Stimulated activated CD4-positive, alpha-beta T cell treated with anti-CD3 and anti-CD28 coated beads, Interleukin-4, amount 100 ng/mL, for 1 hour (primary cell): ENCODE measurements around the gene BET1L.
"Not testable (repeated sequence)": the region's sequence is repeated elsewhere in the genome, so short reads cannot be mapped to it uniquely, and the experiment has no call there.

Source experiments
- DNase-seq: peaks from one replicate; pipeline ENCODE4 v3.0.0-alpha.2; 2020

Gene BET1L

DNA sequence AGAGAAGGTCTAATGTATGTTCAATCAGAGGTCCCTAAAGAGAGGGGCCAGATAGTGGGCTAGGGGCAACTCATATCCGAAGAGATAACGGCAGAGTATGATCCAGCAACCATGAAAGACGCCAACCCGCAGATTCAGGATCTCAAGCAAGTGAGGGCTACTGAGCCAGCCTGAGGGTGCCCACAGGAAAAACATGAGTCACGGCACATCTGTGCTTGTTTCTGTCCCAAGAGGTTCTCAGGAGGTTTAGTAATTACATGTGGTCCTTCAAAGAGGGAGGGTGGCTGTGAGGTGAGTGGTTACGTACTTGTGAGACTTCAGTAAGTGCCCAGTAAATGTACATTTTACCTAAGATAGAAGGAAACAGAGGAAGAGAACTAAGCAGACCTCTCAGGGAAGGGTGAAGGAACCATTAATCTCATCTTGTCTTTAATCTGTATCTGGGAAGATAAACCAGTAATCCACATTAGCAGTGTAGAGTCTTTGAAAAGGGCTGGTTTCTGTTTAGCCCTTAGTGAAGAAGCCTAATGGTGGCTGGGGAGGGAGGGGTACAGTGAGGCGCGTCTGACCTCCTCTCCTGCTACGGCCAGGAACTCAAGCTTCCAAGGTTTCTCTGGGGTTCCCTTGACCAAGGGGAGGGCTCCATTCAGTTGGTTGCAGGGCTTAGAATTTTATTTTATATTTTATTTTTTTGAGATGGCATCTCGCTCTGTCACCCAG is 18.7 kb upstream of the BET1L start:
- no peak for DNase-seq

DNA sequence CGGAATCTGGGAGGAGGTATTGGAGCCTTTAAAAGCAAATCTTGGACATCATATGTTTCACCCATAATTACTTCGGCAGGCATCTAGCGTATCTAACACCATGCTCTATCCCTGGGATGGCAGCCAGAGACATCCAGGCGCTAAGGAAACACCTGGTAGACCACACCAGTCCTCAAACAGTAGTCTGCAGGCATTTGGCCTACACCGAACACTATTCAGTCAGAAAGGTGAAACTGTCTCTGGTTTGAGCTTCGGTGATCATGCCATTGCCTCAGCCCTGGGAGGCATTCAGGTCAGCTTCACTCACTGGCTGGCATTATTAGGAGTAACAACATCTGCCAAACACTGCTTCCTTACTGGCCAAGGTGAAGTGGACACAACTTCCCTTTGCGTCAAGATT is 17.2 kb upstream of the BET1L start:
- DNase-seq = no peak

DNA sequence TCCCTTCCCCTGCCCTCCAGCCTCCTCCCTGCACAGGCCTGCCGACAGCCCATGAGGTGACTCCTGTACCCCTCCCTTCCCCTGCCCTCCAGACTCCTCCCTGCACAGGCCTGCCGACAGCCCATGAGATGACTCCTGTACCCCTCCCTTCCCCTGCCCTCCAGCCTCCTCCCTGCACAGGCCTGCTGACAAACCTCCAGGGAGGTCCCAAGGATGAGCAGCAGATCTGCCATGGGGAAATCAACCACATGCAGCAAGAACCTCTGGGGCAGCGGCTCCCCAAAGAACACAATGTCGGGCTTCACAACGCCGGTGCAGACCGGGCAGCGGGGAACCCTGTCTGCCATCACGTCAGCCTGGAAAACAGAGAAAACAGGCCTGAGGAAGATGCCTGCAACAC is 16.7 kb upstream of the BET1L start:
- no peak for DNase-seq

DNA sequence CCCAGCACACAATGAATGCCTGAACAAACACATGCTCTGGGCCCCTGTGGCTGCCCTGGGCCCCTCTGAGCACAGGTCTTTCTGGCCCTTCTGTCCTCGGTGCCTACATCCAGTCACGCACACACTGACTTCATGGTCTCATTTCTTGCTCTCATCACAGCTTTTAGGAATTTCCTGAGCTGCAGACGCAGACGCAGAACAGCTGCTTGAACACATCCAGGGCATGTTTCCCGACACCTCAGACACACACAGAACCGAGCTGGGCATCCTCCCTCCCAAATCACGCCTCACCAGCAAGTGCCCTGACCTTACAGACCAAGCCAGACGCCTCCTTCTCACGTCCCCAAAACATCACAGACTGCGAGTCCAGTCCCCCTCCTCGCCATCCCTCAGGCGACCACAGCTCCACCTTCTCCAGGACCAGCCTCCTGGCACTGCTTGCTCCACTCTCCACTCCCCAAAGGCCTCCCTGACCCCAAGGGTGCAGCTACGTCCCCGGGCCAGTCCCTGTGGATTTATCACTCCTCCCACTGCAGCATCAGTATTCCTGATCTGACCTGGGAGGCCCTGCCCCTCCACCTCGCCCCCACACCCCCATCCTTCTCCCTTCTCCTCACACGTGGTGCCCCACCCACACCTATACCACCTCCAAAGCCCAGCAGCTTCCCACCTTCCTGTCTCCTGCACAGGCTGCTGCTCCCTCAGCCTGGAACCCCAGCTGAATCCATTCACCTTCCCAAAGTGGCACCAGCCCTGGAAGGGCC is 16.0 kb upstream of the BET1L start:
- no peak for DNase-seq

DNA sequence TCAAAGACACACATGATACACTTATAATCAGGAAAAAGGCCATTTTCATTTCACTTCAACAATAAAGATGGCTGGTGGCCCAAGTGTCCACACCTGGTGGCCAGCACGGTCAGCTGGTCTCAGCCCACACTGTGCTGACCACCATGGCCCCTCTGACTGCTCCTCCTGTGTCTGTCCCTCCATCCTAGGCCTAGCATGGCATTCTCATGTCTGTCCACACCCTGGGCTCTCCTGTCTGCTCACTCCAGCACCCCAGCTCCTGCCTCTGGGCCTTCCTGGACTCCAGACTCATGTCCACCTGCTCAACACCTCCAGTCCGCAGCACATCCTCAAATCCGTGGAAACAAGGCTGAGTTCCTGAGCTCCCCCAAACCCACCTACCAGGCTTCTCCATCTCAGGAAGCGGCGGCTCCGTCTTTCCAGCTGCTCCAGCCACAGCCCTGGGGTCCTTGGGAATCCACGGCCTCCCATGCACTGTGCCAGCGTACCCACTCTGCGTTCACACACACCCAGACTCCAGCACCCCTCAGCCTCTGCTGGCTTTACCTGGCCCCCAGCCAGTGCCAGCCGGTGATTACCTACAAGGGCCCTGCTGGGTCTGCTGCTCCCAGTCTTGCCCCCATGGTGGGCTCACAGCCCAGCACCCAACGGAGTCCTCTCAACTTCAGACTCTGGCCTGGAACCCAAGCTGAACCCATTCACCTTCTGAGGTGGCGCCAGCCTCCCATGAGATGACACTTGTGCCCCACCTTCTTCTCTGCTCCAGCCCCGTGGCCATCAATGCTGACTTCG is 15.0 kb upstream of the BET1L start:
- no peak for DNase-seq

DNA sequence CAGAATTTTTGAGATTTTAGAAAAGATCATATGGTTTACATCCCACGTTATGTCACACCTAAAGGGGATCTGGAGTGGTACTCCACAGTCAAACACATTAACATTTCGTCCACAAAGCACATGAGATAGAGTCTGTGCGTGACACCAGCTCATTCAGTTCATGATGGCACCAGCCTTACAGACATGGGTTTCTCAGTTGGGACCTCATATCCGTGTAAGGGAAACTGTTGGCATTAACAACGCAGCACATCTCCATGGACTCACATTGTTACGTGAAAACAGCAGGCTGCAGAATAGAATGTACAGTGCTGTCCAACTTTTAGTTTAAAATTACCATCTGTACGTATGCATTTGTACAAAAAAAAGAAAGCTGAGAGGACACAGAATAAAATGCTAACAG is 14.3 kb upstream of the BET1L start:
- DNase-seq = no peak

DNA sequence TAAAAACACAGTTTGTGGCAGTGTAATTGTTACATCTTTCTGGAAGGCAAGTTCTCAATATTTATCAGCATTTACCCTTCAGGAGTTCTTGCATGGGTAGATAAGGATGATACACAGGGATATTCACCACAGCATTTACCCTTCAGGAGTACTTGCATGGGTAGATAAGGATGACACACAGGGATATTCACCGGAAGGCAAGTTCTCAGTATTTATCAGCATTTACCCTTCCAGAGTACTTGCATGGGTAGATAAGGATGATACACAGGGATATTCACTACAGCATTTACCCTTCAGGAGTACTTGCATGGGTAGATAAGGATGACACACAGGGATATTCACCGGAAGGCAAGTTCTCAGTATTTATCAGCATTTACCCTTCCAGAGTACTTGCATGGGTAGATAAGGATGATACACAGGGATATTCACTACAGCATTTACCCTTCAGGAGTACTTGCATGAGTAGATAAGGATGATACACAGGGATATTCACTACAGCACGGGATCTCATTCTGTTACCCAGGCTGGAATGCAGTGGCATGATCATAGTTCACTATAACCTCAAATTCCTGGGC is 13.5 kb upstream of the BET1L start:
- DNase-seq = not testable (repeated sequence)

DNA sequence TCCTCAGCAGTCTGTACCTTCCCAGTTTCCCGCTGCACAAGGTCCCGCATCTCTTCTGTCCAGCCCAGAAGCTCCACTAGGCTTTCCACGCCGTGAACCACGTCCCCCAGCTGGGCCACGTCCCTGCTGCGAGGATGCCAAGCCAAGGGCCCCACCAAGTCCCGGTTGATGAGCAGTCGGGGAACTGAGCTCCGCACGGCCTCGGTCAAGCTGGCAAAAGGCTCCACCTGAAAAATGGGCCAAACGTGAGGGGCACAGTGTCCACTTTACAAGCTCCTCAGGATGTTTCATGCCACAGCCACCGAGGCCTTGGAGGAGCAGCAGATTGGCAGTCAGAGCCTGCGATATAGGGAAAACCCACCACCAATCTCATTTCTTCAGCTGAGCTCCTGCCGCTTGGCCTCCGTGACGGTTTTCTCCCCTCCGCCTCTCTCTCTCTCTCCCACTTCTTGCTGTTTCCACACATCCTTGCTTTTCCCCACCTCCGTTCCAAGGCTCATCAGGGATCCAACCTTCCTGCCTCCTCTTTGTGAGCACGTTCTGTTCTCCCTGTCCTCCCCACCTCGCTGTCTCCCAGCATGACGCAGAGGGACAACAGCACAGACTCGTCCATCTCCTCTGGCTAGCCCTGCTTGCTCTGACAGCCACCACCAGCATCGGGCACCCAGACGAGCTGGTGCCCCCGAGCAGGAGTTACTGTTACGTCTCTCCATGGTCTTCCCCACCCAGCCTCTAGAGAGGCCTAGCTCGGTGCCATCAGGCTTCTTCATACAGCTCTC is 11.8 kb upstream of the BET1L start:
- no peak for DNase-seq

DNA sequence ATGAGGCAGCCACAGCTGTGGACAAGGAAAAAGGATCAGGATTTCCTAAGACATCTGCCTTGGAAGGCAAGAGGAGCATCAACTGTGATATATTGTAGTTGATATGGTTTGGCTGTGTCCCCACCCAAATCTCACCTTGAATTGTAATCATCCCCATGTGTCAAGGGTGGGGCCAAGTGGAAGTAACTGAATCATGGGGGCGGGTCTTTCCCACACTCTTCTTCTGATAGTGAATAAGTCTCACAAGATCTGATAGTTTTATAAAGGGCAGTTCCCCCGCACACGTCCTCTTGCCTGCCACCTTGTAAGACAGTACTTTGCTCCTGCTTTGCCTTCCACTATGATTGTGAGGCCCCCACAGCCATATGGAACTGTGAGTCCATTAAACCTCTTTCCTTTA is 10.5 kb upstream of the BET1L start:
- DNase-seq = no peak

DNA sequence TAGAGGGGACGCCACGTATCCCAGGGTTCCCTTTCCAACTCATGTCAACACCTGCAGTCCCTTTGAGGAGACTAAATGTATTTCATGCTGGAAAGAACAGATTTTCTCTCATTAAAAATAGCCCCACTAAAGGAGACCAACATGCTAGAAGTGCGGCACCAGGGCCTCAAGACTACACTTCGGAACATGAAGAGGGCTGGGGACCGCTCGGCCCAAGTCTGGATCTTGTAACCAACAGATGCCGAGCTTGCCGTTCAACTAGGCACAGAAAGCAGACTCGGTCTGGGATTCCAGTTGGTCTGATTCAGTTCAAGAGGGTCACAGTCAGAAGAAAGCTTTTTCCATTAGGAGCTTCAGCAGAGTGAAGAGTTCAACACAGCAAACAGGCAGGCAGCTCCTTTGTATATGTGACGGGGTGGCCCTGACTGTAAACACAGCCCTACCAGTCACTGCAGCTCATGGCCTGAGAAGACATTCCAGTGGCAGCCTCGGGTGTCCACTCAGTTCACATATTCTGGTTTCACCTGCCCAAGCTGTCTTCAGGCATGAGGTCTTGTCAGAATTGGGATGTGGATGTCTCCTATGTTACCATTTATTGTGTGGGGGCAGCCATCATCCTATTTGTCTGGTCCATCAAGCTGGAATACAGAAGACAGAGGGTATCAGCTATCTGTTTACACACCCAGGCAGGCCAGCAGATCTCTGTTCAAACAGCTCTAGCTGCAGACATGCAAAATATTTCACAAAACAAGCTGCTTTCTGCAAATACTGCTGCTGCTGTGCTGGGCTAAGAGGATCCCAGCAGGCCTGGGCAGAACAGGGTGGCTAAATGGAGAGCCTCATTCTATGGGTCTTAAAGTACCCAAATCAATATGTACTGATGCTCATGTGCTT is 9.1 kb upstream of the BET1L start:
- no peak for DNase-seq

DNA sequence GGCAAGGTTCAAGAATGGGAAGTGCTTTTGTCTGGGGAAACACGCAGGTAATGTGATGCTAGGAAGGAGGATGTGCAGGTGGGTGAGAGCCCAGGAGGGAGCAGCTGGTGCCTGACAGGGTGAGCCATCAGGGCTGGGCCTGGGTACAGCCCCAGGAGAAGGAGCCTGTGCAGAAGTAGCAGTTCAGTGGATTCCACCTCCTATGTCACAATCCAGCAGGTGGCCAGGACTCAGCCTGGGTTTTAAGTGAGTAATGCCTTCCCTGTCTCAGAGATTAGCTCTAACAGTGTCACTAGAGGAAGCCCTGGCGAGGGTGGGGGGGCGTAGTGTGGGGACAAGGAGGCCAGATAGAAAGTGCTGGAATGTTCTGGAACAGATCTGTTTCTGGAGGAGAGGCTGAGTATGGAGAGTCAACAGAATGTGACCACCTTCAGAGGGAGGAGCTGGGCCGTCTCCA is 8.4 kb upstream of the BET1L start:
- DNase-seq = no peak

DNA sequence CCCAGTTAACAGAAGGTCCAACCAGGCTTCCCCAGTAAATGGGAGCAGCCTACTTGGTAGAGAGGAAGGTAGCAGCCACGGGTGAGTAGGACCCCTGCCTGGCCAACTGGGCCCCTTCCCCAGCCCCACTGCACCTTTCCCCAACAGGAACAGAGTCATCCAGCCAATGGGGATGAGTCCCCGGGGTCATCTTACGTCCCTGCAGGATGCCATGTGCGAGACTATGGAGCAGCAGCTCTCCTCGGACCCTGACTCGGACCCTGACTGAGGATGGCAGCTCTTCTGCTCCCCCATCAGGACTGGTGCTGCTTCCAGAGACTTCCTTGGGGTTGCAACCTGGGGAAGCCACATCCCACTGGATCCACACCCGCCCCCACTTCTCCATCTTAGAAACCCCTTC is 6.9 kb upstream of the BET1L start:
- no peak for DNase-seq

DNA sequence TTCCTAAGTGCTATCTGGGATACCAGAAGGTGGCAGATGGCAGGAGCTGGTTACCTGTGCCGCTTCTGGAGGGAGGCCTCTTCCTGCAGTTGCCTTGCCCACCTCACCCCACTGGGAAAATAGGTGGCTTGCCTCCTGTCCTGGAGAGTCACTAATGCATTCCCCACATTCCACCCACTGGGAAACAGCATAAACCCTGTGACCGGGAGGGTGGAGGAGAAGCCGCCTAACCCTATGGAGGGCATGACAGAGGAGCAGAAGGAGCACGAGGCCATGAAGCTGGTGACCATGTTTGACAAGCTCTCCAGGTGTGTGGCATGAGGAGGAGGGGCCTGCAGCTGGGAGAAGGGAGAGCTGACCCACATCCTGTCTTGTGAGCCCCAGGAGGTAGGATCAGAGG is 5.9 kb upstream of the BET1L start:
- DNase-seq = no peak

DNA sequence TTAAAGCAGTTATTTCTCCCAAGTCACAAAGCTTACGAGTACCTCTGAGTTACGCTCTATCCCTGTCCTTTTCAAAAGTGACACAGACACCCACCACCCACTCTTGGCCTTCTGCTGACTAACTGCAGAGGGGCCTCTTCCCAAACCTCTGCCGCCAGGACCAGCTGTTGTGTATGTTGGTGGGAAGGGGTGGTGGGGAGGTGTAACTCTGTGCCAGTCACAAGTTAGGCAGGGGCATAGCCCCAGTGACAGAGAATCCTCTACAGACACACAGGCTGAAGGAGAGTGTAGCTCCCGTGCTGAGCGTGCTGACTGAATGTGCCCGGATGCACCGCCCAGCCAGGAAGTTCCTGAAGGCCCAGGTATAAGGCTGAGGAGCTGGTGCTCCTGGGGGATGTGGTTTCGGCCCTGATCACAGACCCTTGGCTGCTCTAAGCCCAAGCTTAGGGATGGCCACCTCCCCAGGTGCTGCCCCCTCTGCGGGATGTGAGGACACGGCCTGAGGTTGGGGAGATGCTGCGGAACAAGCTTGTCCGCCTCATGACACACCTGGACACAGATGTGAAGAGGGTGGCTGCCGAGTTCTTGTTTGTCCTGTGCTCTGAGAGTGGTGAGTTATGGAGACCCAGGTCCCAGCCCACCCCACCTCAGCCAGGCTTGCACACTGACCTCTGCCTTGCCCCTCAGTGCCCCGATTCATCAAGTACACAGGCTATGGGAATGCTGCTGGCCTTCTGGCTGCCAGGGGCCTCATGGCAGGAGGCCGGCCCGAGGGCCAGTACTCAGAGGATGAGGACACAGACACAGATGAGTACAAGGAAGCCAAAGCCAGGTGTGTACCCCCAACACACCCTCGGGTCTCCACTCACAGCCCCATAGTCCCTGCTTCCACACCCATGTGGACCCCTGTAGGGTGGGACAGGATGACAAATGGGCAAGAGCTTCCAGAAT is 5.2 kb upstream of the BET1L start:
- no peak for DNase-seq

DNA sequence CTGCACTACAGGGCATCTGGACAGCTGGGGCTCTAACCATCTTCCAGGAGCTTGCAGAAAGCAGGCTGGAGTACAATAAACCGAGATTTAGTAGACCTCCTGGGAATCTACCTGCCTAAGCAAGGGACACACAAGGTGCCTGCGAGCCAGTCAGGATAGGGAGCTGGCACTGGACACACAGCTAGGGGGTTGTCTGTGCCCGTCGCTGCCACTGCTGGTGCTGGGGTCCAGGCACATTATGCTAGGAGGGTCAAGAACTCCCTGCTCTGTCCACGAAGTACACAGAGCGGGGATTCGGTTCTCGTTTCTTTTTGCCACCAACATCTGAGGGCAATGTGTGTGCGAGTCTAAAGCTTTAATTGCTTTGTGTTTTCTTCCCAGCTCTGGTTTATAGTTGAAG is 4.5 kb upstream of the BET1L start:
- no peak for DNase-seq

DNA sequence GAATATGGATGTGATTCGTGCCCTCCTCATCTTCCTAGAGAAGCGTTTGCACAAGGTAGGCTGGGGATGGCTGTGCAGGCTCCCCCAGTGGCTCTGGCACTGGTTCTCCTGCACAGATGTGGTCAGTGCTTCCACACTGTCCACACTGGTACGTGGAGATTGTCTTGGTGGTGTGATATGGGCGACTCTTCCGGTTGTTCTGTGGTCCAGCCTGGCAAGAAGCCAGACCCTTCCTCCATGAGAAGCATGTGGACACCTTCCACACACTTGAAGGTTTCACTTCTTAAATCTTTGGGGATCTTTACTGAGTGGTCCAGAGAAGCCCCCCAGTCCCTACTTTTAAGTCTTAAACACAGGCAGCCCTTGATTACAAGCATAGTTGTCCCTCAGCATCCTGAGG is 4.1 kb upstream of the BET1L start:
- DNase-seq = no peak

DNA sequence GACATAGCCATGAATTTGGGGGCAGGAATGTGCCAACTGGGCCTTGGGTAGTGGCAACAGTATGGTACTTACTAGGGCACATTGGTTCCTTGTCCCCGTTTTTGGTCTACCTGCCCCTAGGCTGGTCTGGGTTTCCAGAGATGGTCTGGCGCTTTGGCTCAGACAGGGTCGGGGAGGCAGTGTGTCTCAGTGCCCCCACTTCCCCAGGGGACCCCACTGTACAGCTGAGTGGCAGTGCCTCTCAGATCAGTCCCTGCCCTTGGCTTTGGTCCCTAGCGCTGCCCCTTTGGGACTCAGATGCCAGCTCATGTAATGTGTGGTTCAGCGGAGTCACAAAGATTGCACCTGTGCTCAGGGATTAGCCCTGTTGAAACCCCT is 3.6 kb upstream of the BET1L start:
- DNase-seq = no peak

DNA sequence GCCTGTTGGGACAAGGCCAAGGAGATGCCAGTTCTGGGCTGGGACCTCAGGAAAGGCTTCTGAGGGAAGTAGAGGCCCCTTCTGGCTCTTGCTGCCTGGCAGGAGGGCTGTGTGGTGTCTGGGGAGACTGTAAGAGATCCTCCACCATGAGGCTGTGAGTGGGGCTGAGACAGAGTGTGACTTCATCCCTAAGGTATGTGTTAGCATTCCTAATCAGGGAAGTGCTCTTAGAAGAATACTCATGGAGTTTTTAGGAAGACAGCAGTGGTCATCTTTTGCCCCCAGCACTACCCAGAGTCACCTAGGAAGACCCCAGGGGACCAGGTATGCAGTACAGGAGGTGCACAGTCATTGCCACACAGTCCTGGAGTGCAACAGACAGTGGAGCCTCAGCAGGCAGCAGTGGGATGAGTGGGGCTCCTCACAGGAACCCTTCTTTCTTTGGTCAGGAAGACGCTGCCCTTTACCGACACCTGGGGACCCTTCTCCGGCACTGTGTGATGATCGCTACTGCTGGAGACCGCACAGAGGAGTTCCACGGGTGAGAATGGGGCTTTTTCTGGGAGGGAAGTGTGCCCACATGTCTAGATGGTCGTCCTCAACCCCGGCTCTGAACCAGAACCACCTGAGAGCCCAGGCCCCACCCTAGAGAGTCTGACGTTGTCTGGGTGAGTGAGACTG is 3.1 kb upstream of the BET1L start:
- DNase-seq = no peak

DNA sequence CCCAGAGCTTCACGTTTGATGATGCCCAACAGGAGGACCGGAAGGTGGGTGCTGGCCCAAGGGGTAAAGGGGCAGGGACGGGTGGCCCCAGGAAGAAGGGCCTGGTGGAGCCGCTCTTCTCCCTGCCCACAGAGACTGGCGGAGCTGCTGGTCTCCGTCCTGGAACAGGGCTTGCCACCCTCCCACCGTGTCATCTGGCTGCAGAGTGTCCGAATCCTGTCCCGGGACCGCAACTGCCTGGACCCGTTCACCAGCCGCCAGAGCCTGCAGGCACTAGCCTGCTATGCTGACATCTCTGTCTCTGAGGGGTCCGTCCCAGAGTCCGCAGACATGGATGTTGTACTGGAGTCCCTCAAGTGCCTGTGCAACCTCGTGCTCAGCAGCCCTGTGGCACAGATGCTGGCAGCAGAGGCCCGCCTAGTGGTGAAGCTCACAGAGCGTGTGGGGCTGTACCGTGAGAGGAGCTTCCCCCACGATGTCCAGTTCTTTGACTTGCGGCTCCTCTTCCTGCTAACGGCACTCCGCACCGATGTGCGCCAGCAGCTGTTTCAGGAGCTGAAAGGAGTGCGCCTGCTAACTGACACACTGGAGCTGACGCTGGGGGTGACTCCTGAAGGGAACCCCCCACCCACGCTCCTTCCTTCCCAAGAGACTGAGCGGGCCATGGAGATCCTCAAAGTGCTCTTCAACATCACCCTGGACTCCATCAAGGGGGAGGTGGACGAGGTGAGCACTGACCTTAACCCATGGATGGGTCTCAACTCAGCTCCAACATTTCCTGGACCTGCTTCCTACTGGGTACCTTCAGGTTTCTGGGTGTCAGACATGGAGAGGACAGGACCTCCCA is 2.3 kb upstream of the BET1L start:
- DNase-seq = no peak
